Epidermal melanocyte (primary cell): ENCODE results near the gene CYTIP.
"Not testable (repeated sequence)": the region's sequence is repeated elsewhere in the genome, so short reads cannot be mapped to it uniquely, and the experiment has no call there.

ENCODE experiments used
- DNase-seq: peaks from one replicate; pipeline ENCODE4 v3.0.0; 2011; ENCODE audit warnings: low spot score; ENCODE audit not compliant: insufficient read length

CYTIP gene

GRCh38 chr2:157375384-157375783, 68.5 kb downstream of the CYTIP start:
- DNase-seq: no peak

DNA sequence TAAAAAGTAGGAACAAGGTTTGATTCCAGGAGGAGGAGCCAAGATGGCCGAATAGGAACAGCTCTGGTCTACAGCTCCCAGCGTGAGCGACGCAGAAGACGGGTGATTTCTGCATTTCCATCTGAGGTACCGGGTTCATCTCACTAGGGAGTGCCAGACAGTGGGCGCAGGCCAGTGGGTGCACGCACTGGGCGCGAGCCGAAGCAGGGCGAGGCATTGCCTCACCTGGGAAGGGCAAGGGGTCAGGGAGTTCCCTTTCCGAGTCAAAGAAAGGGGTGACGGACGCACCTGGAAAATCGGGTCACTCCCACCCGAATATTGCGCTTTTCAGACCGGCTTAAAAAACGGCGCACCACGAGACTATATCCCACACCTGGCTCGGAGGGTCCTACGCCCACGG, 75.4 kb downstream of the CYTIP start:
- not testable (repeated sequence) for DNase-seq

DNA sequence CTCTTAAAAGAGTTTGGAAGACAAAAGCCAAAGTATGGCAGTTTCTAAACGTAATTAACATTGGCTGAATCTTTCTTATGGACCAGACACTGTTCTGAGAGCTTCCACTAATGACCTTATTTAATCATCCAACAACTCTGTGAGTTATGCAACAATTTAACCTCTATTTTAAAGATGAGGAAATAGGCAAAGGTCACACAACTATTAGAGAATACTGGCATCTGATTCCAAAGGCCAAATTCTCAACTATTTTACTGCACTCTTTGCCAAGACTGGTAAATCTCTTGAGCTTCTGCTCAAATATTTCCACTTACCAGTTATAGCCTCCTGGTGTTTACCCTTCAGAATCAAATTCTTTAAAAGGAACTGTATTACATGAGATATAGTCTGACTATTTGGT, 76.2 kb downstream of the CYTIP start:
- no peak for DNase-seq
